ENCODE results near the gene OR10A3. TPM values are rescaled to one million over a fixed set of nuclear protein-coding genes. Genes with fewer than 3 reads are reported as not detected.

The OR10A3 gene
- total and polyA plus RNA-seq, 7 donors: not detected

GRCh38 chr11:7910286-7910788 is 31.2 kb downstream of the OR10A3 start:
- Histone ChIP-seq H3K36me3 (ENCODE audit: insufficient read depth in 1 of 2, low read depth in 1 of 2) (no peaks in the 10 kb centered on the region), H3K4me3 (no peak overlapping the region), H3K27ac (no peak overlapping the region), H3K27me3 (ENCODE audit: insufficient read depth in 3 of 3, low read length in 2 of 3) (peaks cover 0 to 2% (median 0%) of the 10 kb centered on the region in 3 donors), H3K9me3 (no peaks in the 10 kb centered on the region), H3K4me1 (no peaks in the 10 kb centered on the region)
- DNase-seq (no peak), ATAC-seq (no peak)
- 19 to 29% (median 25%) methylated on average over 2 of the region's 2 CpGs for WGBS, 3 donors
- intact Hi-C loops (cut with DNase I): no loop called here
- TF ChIP-seq CTCF (IDR thresholded peaks at IDR 0.05): no peak

- DNase-seq: no peak
- WGBS, 3 donors: 32 to 45% (median 44%) methylated on average over 2 of the region's 2 CpGs
- TF ChIP-seq CTCF (IDR thresholded peaks at IDR 0.05): no peak
- H3K36me3 ChIP-seq (ENCODE audit: insufficient read depth in 1 of 2, low read depth in 1 of 2): no peaks in the 10 kb centered on the region
- no peaks in the 10 kb centered on the region for H3K9me3 ChIP-seq
- peaks cover 0 to 2% (median 0%) of the 10 kb centered on the region in 3 donors for H3K27me3 ChIP-seq (ENCODE audit: insufficient read depth in 3 of 3, low read length in 2 of 3)
- no peaks in the 10 kb centered on the region for H3K4me1 ChIP-seq
- no peak overlapping the region for H3K4me3 ChIP-seq
- intact Hi-C loops (cut with DNase I): no loop called here
- no peak overlapping the region for H3K27ac ChIP-seq
- ATAC-seq: no peak
These were observed 31.8 kb downstream of the OR10A3 start for GRCh38 chr11:7909585-7910285.

- no peak for DNase-seq
- ATAC-seq: no peak
- WGBS, 3 donors: 39 to 41% (median 41%) methylated on average over 3 of the region's 3 CpGs
- Histone ChIP-seq H3K36me3 (ENCODE audit: insufficient read depth in 1 of 2, low read depth in 1 of 2) (no peaks in the 10 kb centered on the region), H3K9me3 (no peaks in the 10 kb centered on the region), H3K4me1 (no peaks in the 10 kb centered on the region), H3K4me3 (no peak overlapping the region), H3K27ac (no peak overlapping the region), H3K27me3 (ENCODE audit: insufficient read depth in 3 of 3, low read length in 2 of 3) (peaks cover 0 to 4% (median 2%) of the 10 kb centered on the region in 3 donors)
- no peak for TF ChIP-seq CTCF (IDR thresholded peaks at IDR 0.05)
- intact Hi-C loops (cut with DNase I): no loop called here
These were observed 34.4 kb downstream of the OR10A3 start for GRCh38 chr11:7907121-7907520.

GRCh38 chr11:7906481-7906880 is 35.0 kb downstream of the OR10A3 start:
- TF ChIP-seq CTCF (IDR thresholded peaks at IDR 0.05): no peak
- Histone ChIP-seq H3K27me3 (ENCODE audit: insufficient read depth in 3 of 3, low read length in 2 of 3) (peaks cover 0 to 4% (median 2%) of the 10 kb centered on the region in 3 donors), H3K36me3 (ENCODE audit: insufficient read depth in 1 of 2, low read depth in 1 of 2) (no peaks in the 10 kb centered on the region), H3K4me3 (no peak overlapping the region), H3K9me3 (no peaks in the 10 kb centered on the region), H3K4me1 (no peaks in the 10 kb centered on the region), H3K27ac (no peak overlapping the region)
- DNase-seq: no peak
- no peak for ATAC-seq
- intact Hi-C loops (cut with DNase I): no loop called here
- WGBS, 3 donors: 29 to 41% (median 29%) methylated on average over 4 of the region's 4 CpGs
